ENCODE measurements around the gene SMIM28.

SMIM28 gene

DNA sequence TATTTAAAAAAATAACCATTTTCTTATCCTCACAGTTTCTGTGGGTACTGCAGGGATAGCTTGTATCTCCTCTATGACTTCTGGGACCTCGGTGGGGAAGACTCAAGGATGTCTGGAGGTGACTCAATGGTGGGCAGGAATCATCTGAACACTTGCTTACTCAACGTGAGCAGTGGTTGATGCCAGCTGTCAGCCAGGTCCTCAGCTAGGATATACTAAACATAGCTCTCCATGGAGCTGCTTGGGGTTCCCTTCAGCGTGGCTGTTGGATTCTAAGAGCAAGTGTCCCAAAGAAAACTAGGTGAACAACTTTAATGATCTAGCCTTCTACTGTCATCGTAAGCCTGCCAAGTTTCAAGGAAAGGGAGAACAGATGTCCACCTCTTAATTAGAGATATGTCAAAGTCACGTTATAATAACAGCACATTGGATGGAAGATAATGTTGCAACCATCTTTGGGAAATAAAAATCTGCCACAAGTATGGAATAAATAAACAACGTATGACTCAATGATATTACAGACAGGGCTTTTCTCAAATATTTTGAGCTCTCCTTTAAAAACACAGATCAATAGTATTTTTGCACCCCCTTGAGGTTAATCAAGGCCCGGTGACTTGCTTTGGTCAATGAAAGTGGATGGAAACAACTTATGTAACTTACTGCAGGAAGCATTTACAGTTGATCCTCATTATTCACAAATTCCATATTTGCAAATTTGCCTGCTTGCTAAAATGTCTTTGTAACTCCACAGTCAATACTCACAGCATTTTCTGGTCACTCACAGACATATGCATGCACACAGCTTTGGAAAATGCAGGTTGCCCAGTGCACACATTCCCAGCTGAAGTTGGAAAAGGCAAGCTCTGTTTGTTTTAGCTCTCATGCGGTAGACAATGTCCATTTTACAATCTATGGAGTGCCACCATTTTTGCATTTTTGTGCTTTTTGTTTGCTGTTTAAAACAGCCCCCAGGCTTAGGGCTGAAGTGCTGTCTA lies 19.7 kb downstream of the SMIM28 start:
- Histone ChIP-seq H3K4me1 (ENCODE audit: control insufficient read depth, insufficient read depth, low read length) (no peaks in the 10 kb centered on the region), H3K4me3 (ENCODE audit: low read depth, low read length) (no peak overlapping the region), H3K27ac (ENCODE audit: extremely low read depth, low read depth, low read length) (no peak overlapping the region), H3K36me3 (ENCODE audit: control insufficient read depth in 2 of 2, insufficient read depth in 1 of 2, low read length in 2 of 2) (no peaks in the 10 kb centered on the region), H3K9me3 (ENCODE audit: control insufficient read depth, insufficient read depth, low read depth, low read length) (no peaks in the 10 kb centered on the region)
- ChIA-PET POLR2A (no interaction called here), CTCF (interaction anchor here (0.6 to 1.1 kb wide), 2 partner anchors 121 to 282 kb away, joined by 3 to 4 read pairs; no protein-coding TSS in a partner anchor)
- TF ChIP-seq ZNF664 (tag by site-specific recombination; IDR thresholded peaks at IDR 0.05) (no peak), ZNF48 (tag by site-specific recombination; IDR thresholded peaks at IDR 0.05) (no peak), ZBTB48 (tag by site-specific recombination; IDR thresholded peaks at IDR 0.05) (no peak), GLIS2 (tag by site-specific recombination; IDR thresholded peaks at IDR 0.05) (no peak), ZBTB21 (tag by site-specific recombination; IDR thresholded peaks at IDR 0.05) (no peak), HOXA7 (CRISPR knock-in tag; IDR thresholded peaks at IDR 0.05; ENCODE audit: borderline replicate concordance) (no peak), ZNF239 (tag by site-specific recombination; IDR thresholded peaks at IDR 0.05) (no peak), ZNF610 (tag by site-specific recombination; IDR thresholded peaks at IDR 0.05; ENCODE audit: borderline replicate concordance) (no peak), ZNF248 (tag by site-specific recombination; IDR thresholded peaks at IDR 0.05) (no peak), ZNF473 (tag by site-specific recombination; IDR thresholded peaks at IDR 0.05) (no peak), ZNF654 (tag by site-specific recombination; IDR thresholded peaks at IDR 0.05; ENCODE audit: low read depth) (no peak)
- TF ChIP-seq, protein P1, sequence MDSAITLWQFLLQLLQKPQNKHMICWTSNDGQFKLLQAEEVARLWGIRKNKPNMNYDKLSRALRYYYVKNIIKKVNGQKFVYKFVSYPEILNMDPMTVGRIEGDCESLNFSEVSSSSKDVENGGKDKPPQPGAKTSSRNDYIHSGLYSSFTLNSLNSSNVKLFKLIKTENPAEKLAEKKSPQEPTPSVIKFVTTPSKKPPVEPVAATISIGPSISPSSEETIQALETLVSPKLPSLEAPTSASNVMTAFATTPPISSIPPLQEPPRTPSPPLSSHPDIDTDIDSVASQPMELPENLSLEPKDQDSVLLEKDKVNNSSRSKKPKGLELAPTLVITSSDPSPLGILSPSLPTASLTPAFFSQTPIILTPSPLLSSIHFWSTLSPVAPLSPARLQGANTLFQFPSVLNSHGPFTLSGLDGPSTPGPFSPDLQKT (IDR thresholded peaks at IDR 0.05; ENCODE audit: borderline replicate concordance, low read depth, low read length), result no peak
- TF ChIP-seq, protein P2, sequence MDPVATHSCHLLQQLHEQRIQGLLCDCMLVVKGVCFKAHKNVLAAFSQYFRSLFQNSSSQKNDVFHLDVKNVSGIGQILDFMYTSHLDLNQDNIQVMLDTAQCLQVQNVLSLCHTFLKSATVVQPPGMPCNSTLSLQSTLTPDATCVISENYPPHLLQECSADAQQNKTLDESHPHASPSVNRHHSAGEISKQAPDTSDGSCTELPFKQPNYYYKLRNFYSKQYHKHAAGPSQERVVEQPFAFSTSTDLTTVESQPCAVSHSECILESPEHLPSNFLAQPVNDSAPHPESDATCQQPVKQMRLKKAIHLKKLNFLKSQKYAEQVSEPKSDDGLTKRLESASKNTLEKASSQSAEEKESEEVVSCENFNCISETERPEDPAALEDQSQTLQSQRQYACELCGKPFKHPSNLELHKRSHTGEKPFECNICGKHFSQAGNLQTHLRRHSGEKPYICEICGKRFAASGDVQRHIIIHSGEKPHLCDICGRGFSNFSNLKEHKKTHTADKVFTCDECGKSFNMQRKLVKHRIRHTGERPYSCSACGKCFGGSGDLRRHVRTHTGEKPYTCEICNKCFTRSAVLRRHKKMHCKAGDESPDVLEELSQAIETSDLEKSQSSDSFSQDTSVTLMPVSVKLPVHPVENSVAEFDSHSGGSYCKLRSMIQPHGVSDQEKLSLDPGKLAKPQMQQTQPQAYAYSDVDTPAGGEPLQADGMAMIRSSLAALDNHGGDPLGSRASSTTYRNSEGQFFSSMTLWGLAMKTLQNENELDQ (tag by site-specific recombination; IDR thresholded peaks at IDR 0.05; ENCODE audit: low read depth), result no peak
- TF ChIP-seq, protein P3, sequence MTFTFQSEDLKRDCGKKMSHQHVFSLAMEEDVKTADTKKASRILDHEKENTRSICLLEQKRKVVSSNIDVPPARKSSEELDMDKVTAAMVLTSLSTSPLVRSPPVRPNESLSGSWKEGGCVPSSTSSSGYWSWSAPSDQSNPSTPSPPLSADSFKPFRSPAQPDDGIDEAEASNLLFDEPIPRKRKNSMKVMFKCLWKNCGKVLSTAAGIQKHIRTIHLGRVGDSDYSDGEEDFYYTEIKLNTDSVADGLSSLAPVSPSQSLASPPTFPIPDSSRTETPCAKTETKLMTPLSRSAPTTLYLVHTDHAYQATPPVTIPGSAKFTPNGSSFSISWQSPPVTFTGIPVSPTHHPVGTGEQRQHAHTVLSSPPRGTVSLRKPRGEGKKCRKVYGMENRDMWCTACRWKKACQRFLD (tag by site-specific recombination; IDR thresholded peaks at IDR 0.05), result no peak

DNA sequence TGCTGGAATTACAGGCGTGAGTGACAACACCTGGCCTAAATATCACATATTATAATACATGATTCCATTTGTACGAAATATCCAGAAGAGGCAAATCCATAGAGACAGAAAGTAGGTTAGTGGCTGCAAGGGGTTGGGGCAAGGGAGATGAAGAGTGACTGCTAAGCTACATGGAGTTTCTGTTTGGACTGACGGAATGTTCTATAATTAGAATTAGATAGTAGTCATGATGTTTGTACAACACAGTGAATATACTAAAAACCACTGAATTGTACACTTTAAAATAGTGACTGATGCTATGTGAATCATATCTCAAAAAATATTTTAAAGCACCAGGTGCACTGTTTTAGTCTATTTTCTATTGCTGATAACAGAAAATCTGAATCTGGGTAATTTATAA lies 22.6 kb downstream of the SMIM28 start:
- peaks cover 4% of the 10 kb centered on the region for H3K4me1 ChIP-seq (ENCODE audit: control insufficient read depth, insufficient read depth, low read length)
- no peaks in the 10 kb centered on the region for H3K36me3 ChIP-seq (ENCODE audit: control insufficient read depth in 2 of 2, insufficient read depth in 1 of 2, low read length in 2 of 2)
- H3K27ac ChIP-seq (ENCODE audit: extremely low read depth, low read depth, low read length), result no peak overlapping the region
- ChIA-PET POLR2A (no interaction called here), CTCF (no interaction called here)
- H3K9me3 ChIP-seq (ENCODE audit: control insufficient read depth, insufficient read depth, low read depth, low read length), result no peaks in the 10 kb centered on the region
- no peak overlapping the region for H3K4me3 ChIP-seq (ENCODE audit: low read depth, low read length)
- no peak for TF ChIP-seq ZNF76 (tag by site-specific recombination; IDR thresholded peaks at IDR 0.05; ENCODE audit: borderline replicate concordance, low read depth)
- TF ChIP-seq WT1 (tag by site-specific recombination; IDR thresholded peaks at IDR 0.05), result no peak
- TF ChIP-seq ZNF561 (tag by site-specific recombination; IDR thresholded peaks at IDR 0.05; ENCODE audit: borderline replicate concordance), result no peak
- TF ChIP-seq, protein P4, sequence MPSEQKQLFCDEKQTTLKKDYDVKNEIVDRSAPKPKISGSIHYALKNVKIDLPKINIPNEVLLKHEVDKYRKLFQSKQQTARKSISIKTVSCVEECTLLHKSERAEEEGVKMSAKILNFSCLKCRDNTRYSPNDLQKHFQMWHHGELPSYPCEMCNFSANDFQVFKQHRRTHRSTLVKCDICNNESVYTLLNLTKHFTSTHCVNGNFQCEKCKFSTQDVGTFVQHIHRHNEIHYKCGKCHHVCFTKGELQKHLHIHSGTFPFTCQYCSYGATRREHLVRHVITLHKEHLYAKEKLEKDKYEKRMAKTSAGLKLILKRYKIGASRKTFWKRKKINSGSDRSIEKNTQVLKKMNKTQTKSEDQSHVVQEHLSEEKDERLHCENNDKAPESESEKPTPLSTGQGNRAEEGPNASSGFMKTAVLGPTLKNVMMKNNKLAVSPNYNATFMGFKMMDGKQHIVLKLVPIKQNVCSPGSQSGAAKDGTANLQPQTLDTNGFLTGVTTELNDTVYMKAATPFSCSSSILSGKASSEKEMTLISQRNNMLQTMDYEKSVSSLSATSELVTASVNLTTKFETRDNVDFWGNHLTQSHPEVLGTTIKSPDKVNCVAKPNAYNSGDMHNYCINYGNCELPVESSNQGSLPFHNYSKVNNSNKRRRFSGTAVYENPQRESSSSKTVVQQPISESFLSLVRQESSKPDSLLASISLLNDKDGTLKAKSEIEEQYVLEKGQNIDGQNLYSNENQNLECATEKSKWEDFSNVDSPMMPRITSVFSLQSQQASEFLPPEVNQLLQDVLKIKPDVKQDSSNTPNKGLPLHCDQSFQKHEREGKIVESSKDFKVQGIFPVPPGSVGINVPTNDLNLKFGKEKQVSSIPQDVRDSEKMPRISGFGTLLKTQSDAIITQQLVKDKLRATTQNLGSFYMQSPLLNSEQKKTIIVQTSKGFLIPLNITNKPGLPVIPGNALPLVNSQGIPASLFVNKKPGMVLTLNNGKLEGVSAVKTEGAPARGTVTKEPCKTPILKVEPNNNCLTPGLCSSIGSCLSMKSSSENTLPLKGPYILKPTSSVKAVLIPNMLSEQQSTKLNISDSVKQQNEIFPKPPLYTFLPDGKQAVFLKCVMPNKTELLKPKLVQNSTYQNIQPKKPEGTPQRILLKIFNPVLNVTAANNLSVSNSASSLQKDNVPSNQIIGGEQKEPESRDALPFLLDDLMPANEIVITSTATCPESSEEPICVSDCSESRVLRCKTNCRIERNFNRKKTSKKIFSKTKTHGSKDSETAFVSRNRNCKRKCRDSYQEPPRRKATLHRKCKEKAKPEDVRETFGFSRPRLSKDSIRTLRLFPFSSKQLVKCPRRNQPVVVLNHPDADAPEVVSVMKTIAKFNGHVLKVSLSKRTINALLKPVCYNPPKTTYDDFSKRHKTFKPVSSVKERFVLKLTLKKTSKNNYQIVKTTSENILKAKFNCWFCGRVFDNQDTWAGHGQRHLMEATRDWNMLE (tag by site-specific recombination; conservative IDR thresholded peaks at IDR 0.05; ENCODE audit: low read depth), result no peak
- no peak for TF ChIP-seq KLF8 (tag by site-specific recombination; IDR thresholded peaks at IDR 0.05)
- TF ChIP-seq ZNF423 (tag by site-specific recombination; IDR thresholded peaks at IDR 0.05), result no peak
- TF ChIP-seq ZNF837 (tag by site-specific recombination; IDR thresholded peaks at IDR 0.05), result no peak

Data from HEK293 (cell line).